Activated CD4-positive, CD25-positive, alpha-beta regulatory T cell treated with anti-CD3 and anti-CD28 coated beads, Interleukin-2, amount 50 U/mL, for 72 hours (primary cell): Measurements from ENCODE around the gene LINGO1.

Experiments used
- DNase-seq: peaks from one replicate; pipeline ENCODE4 v3.0.0; 2021

LINGO1 gene

DNA sequence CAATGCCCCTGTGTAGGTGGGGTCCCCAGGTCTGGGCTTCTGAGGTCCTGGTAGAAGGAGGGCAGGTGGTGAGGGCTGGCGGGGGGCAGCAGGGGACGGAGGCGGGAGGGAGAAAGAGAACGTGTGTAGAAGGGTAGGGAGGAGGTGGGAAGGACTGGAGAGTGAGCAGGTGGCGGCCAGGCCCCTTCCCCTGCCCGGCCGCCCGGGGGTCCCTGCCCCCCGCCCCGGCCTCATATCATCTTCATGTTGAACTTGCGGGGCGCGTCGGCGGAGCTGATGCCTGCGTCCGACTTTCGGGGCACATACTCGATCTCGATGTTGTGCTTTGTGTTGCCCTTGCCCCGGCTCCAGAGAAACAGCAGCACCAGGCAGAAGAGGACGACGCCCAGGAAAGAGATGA, 18.9 kb downstream of the LINGO1 start:
- DNase-seq = no peak

DNA sequence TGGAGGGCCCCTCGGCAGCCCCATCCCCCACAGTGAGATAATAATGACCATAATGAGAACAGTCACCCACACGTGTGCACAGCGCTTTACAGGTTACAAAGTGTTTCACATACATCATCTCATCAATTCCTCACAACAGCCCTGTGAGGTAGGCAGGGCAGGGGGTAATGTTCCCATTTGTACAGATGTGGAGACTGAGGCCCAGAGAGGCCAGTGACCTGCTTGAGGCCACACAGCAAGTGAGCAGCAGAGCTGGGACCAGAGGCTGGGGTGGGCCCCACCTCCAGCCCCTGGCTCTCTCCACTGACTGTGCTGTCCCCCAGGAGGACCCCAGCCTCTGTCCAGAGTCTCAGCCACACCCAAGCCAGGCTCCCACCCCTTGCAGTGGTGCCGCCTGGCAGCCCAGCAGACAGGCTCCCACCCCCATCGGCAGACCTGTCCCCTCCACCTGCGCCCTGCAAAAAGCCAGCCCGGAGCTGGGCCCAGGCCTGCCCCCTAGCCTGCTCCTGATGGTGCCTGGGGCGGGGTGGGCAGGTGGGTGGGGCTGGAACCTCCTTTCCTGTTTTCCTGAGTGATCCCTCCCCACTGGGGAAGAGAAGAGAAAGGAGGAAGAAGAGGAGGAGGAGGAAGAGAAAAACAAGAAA, 19.6 kb downstream of the LINGO1 start:
- DNase-seq = no peak

DNA sequence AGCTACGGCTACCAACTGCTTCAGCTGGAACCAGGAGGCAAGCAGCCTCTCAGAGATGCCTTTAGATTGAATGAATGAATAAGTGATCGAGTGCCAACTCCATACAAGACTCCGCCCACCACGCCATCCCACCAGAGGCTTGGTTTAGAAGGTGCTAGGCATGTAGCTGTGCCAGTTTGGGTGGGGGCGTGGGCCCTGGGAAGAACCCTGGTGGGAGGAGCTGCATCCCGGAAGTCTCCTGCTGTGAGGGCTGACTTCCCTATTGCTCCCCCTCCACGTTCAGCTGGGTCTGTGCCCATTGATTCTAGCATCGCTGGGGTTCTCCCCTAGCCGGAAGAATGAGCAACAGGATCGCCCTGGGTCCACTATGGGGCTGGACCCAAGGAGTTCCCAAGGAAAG, 20.9 kb downstream of the LINGO1 start:
- no peak for DNase-seq

DNA sequence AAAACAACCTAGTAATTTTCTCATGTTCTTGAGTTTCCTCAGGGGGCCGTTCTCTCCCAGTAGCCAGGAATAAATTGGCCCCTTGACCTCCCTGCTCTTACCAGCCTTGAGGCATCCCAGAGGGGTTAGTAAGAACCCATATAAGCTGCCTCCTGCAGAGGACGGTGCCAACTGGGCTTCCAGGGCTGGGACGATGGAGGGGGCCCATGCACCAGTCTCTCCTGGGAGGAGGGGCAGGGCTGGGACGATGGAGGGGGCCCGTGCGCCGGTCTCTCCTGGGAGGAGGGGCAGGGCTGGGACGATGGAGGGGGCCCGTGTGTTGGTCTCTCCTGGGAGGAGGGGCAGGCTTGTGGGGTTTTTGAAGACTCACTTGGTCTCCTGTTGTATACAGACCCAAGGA, 22.0 kb downstream of the LINGO1 start:
- no peak for DNase-seq

DNA sequence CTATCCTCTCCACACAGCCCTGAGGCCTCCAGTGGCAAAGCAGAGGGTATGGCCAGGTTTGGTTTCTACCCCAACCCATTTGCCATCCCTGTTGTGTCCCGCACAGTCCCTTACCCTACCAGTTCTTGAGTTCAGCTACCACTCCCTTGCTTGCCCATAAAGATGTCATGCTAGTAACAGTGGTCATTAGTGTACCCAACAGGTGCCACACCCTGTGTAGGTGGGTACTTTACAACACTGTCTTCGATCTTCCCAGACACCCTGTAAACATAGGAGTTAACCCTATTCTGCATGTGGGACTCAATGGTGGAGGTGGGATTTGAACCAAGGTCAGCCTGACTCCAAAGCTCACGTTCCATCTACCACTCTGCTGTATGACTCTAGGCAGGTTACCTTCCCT, 23.2 kb downstream of the LINGO1 start:
- no peak for DNase-seq

DNA sequence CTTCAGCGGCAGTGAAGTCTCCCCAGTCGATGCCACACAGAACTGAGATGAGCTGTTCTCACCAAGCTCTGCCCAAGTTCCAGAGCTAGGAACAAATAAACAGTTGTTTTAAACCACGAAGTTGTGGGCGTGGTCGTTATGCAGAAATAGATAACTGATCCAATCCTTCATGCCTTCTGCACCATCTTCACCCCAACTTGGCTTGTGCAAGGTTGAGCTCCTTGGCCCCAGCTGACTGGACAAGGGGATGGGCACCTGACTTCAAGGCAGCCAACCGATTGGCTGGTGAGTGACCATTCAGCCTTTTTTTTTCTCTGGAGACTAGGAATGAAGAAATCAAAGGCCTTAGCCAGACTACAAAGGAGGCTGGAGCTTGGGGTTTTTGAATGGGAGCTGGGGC, 23.9 kb downstream of the LINGO1 start:
- DNase-seq = no peak

DNA sequence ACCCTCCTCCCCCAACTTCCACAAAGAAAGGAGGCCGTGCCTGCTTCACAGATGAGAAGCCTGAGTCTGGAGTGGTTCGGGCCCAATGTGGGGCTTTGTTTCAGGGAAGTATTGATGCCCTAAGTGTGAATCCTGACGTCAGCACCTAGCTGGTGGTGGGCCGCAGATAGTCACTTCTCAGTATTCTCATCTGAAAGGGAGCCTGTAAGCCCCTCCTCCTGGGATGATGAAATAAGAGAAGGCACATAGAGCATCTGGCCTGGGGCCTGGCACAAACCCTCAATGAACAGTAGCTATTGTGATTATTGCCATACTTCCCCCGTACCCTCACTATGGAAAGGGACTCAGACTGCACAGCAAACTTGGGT, 24.8 kb downstream of the LINGO1 start:
- no peak for DNase-seq

DNA sequence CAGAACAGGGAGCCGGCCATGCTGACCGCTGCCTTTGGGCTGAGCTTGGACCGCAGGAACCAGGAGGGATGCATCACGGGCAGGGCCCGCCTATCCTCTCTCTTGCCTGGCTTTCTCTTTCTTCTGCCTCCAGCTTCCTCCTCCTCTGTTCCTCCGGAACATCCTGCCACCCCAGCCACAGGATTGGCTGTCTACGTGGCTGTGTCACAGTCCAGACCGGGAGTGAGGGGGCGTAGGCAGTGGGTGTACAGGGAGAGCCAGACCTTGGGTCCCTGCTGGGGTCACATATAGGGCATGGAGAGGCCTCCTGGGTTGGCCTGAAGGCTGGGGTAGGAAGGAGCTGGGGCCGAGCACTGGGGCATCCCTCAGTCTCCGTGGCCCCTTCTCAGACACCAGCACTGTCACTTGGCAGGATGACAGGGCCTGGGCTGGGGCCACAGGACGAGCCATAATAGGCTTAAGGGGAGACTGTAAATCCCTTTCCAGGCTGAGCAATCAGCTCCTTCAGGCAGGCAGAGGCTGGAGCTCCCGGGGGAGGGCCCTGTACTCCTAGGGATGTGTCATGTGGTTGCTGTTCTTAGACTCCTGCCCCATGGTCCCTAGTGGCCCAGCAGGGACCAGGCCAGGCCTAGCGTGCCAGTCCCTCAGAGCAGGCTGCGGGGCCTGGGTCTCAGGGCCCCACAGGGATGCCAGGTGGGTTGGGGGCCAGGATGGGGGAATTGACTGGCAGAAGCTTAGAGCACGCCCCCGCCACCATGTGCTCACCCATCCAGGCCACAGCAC, 25.4 kb downstream of the LINGO1 start:
- DNase-seq = no peak

DNA sequence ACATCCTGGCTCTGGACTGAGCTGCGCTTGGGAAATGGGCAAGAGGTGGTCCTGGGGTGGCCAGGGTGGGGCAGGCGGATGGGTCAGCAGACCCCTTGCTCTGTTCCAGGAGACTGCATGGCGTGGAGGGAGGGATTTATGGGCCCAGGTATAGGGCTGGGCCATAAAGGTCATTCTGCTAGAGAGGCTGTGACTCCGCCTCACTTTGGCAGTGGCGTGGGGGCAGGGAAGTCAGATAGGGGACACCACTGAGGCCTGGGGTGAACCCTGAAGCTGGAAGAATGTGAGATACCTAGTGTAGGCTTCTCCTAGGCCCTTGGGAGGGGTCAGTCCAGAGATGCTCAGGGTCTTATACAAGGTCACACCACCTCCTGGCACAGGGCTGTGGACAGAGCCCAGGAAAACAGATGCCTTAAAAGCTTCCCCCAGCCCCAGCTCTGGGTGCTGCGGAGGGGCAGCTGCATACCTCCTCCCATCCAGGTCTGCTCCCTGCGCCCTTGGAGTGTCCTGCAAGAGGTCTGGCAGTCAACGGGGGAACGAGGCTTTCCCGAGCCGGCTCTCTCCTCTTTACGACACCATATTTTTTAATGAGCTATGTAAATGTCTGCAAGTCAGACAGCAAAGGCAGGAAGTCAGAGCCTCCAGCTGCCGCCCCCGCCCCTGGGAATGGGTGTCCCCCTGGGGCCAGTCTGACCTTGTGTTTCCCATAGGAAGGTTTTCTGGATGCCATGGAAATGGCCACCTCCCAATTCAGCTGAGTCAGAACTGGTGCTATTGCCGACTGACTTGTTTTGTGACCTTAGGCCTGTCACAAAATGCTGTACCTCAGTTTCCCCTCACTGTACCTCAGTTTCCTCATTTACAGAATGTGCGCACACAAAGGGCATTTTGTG, 26.3 kb downstream of the LINGO1 start:
- no peak for DNase-seq

DNA sequence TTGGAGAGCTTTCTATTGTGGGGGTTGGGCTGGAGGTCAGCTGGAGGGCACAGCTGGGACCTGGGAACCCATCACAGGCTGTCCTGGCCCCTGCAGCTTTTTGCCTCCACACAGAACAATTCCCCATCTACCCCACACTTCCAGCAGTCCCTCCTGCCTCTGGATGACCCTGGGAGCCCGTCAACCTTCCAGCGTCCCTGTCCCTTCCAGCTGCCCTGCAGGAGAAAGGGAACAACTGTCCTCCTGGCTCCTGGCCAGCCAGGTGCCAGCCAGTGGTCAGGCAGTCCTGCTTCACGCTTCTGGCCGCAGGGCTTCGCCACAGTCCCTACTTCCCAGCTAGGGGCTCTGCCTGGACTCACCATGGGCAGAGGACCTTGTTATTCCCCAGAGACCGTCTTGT, 27.2 kb downstream of the LINGO1 start:
- DNase-seq = no peak

DNA sequence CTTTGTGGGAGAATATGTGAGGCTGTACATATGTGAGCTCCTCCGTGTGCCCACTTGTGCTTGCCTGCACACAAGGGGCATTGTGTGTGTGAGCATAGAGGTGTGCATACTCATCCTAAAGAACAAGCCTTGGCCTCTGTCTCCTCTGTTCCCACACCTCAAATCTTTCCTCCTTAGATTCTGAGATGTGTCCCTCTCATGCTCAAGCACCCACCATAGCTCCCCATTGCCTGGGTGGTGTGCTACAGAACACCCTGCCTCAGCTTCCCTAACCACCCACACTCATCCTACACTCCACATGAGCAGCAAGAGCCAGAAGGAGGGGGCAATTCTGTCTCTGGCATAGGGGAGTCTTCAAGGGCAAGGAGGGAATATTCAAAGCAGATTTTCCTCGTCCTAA, 27.7 kb downstream of the LINGO1 start:
- no peak for DNase-seq

DNA sequence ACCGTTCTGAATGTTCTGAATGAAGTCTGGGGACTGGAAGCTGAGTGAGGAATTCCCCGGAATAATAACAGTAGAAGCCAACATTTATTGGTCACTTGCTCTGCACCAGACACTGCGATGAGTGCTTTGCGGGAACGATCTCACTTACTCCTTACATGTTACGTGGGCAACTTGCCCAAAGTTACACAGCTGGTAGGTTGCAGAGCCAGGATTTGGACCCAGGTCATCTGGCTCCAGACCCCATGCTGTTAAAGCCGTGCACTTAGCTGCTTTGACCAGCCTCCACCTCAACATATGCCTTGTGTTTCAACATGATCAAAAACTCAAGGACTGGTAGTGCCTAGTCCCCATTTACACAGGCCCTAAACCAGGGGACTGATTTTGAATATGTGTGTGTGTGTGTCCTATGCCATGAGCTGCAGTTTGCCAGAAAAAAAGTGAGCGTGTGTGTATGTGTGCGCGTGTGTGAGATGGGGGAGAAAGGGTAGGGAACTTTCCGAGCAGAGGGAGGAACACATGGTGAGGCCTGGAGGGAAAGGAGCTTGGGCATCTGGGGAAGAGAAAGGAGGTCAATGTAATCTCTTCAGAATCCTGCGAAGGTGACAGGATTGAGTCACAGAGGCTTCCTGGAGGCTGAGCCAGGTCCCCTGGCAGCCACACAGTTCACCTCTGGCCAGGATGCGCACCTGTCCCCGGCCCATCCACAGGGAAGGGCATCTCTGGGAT, 28.9 kb downstream of the LINGO1 start:
- DNase-seq = no peak

DNA sequence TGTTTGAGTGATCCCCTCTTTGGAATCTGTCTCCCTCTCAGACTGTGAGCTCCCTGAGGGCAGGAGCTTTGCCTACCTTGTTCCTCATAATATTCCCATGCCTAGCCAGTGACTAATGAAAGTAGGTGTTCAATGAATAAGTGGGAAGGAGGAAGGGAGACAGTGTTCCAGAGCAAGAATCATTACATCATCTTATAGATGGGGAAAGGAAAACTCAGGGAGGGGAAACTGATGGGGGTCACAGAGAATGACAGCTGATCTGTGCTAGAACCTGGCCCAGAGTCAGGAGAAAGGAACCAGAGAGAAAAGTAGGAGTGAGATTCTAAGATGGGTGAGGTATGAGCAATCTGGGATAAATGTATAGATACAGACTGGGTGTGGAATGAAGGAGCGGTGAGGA, 29.9 kb downstream of the LINGO1 start:
- no peak for DNase-seq

DNA sequence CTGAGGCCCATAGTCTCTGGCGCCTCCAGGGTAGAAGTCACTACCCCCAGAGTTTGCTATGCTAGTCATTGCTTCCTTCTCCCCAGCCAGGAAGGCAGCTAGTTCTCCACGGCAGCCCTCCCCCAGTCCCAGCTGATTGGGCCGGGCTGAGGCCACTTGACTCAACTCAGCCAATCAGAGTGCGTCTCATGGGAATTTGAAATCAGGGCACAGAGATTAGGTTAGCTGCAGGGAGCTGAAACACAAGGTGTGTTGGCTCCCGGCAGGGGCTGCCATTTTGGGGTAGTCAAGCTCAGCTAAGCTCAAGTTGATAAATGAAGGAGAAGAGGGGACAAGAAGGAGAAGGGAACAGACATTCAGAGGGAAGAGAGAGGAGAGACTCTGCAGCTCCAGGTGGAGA, 32.8 kb downstream of the LINGO1 start:
- no peak for DNase-seq

DNA sequence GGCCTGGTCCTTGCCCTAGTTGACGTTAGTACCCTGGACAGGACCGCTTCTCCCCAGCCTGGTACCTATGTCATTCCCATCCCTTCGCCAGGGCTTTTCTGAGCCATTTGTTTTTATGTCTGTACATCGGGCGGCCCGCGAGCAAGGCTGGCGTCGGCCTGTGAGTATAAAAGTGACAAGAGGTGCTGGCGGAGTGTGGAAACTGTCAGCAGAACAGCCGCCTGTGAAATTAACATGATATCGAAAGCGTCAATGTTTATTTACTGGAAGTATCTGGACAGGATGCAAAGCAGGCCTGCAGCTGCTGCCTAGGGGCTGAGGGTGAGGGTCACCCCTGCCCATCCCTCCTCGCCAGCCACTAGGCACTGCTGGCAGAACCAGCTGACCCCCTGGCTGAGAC, 33.4 kb downstream of the LINGO1 start:
- no peak for DNase-seq

DNA sequence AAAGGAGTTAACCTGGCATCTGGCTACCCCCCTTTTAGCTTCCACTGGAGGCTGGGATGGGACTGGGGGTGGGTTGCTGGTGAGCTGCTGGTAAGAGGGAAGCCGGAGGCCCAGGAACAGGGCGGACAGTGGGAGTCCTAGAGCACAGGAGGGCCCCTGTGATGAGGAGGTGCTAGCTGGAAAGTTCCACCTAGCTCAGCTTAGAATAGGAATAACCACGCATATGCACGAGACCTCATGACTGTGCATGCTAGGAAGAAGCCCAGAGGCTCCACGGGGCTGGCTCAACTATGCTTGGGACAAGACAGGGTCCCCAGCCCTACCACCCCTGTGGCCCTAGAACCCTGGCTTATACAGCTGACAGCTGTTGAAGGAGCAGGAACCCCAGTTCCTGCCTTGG, 34.1 kb downstream of the LINGO1 start:
- DNase-seq = no peak

DNA sequence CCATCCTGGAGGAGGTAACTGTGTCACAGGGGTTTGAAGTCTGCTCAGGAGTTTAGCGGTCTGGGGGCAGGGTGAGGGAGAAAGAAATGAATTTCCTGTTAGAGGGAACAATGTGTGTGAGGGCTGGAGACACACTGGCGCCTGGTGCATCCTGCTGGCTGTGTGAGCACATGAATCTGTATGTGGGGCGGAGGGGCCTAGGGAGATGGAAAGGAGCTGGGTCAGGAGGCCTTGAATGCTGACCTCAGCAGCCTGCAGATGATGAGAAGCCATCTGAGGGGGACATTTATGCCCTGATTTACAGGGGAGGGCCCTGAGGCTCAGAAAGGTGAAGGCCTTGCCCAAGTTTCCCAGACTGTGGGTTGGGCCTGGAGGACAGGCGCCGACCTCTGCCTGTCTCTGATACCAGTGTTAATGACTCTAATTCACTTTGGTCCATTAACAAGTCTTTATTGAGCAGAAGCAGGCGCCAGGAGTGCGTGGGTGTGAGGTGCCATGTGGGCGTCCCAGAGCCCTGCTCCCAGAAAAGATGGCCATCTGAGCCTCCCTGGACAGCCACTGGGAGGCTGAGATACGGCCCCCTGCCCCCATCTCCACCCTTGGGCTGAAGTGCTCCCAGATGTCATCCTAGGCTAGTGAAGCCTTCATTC, 34.8 kb downstream of the LINGO1 start:
- DNase-seq = no peak

DNA sequence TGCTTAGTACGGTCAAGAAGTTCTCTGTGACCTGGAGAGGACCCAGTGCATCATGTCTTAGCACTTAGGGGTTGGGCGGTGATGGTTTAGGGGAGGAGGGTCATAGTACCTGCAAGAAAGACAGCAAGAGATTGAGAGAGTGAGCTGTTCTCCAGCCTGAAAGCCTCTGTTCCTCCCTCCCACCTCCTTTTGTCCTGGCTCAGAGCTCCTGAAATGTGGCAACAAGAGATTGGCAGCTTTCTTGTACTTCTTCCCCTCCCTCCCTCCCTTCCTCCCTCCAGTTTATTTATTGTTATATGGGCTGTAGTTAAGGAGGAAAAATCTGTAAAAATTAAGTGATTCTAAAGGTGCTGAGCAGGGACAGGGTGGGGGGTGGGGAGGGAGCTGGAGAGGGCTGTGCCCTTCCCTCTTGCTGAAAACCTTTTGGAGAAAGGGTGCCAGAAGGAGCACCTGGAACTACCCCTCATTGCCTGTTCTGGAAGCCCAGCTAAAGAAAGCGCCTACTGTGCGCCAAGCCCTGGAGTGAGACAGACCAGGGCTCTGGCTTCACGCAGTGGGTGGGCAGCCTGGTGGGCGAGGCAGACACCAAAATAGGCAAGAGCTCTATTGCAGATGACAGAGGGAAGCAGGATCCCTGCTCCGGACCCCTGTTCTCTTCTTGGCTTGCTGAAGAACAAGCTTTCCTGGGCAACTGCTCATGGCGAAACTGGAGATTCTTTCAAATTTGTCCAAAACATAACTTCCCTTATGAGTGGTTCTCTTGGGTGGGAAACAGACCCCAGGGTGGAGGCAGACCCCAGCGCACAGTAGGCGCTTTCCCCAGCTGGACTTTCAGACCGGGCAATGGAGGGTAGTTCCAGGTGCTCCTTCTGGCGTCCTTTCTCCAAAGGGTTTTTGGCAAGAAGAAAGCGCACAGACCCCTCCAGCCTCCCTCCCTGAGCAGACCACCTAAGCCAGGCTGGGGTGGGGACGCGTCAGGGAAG, 35.6 kb downstream of the LINGO1 start:
- no peak for DNase-seq

DNA sequence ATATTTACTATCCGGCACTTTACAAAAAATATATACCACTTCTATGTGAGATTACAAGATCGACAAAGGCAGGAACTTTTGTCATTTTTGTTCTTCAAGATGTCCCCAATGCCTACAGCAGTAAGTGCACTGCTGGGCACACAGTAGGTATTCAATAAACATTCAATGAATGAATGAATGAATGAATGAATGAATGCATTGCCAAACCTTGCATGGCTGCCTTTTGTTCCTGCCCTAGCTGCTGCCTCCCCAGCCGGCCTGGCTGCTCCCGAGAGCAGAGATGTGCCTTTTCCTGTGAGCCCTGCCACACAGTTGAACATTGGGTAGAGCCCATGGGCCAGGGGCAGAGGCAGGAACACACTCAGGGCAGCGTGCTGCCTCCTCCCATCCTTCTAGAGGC, 37.5 kb downstream of the LINGO1 start:
- no peak for DNase-seq

DNA sequence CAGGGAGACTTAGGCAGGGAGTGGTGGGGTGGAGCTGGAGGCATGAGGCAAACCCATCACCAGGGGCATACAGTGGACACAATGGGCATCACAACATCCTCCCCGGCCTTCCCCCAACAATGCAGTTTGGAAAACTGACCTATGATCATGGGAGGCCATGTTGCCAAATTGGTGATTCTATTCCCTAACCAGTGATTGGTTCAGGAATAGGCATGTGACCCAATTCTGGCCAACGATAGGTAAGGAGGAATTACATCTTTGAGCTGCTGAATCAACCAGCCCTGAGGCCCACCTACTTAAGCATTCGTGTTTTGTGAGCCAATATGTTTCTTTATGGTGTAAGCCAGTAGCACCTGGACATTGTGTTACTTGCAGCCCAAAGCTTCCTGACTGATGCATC, 40.0 kb downstream of the LINGO1 start:
- no peak for DNase-seq

DNA sequence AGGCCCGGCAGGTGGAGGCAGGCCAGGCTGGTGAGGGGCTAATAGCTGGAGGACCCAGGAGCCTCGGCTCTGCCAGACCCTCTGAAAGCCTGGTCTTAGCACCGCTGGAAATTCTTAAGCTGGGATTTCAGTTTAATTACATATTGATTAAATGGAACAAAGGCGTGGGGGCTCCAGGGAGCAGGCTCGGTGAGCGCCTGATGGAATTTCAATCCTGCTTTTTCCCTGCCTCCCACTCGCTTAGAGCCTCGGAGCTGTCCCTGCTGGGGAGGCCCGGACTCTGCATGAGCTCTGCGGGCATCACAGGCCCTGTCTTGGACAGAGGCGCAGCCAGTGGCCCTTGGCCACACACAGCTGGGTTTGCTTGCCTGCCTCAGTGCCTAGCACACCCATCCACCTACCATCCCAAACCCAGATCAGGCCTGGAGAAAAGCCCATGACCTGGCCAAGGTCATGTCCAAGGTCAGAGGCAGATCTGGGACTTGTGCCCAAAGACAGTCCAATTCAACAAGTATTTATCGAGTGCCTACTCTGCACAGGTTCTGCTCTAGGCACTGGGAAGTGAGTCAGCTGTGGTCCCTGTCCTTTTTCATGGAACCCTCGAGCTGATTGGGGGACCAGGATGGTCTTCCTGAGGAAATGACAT, 40.6 kb downstream of the LINGO1 start:
- DNase-seq = no peak
